ENCODE results near the gene HABP4.
A peak's percentile ranks its signal among the peaks of the same experiment; 100 is the strongest.

HABP4 gene

DNA sequence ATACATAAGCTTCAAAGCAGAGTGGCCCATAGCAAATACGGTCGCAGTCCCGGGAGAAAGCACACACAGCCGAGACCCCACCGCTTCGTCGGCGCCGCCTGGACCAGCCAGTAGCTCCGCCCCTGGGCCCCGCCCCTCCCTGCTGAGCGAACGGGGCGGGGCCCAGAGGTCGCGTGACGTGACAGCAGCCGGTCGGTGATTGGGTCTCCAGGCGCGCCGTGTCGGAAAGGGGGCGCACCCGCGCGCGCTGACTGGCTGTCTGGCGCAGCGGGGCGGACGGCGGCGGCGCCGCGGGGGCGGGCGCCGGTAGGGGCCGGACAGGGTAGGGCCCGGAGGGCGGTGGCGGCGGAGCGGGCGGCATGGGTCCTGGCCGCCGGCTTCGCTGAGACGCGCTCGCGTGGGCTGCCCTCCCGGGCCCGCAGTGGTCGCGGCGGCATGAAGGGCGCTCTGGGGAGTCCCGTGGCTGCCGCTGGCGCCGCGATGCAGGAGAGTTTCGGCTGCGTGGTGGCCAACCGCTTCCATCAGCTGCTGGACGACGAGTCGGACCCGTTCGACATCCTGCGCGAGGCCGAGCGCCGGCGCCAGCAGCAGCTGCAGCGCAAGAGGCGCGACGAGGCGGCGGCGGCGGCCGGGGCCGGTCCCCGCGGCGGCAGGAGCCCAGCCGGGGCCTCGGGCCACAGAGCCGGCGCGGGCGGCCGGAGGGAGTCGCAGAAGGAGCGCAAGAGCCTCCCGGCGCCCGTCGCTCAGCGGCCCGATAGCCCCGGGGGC, at the start of gene HABP4:
Gene HABP4, plus strand, starts transcription at position 325 of the 768 bp plus-strand sequence. Its CDS starts 111 bp downstream, at position 436.
- DNase-seq (ENCODE audit: low read depth in 2 of 3, low spot score in 2 of 3), result peak; percentile 88 to 93 (median 91)

- DNase-seq (ENCODE audit: low read depth in 2 of 3, low spot score in 2 of 3), result no peak
These were observed 41.3 kb upstream of the HABP4 start for GRCh38 chr9:96408409-96409280.

- DNase-seq (ENCODE audit: low read depth in 2 of 3, low spot score in 2 of 3), result no peak
These were observed 38.7 kb upstream of the HABP4 start for GRCh38 chr9:96411129-96411838.

DNA sequence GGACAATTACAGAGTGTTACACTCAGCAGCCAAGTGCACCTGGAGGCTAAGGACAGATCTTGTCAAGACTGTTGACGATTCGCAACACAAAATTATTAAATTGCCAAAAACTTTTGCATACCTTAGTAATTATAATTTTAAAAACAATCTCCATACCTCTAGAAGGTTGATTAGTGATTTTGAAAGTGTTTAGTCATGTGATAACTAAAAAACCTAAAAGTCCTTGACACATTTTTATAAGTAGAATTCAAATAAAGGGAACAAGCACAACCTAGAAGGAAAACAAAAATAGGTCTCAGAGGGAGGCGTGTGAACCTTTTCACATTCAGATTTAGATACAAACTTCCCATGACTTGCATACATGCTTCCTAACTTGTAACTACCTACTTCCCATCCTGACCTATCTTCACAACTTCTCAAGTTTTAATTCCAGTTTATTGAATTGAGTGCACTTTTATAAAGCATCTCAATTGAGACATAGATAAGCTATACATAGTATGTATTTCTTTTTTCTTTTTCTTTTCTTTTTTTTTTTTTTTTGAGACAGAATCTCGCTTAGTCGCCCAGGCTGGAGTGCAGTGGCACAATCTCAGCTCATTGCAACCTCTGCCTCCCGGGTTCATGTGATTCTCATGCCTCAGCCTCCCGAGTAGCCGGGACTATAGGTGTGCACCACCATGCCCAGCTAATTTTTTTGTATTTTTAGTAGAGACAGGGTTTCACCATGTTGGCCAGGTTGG, 37.6 kb upstream of the HABP4 start:
- DNase-seq (ENCODE audit: low read depth in 2 of 3, low spot score in 2 of 3), result no peak

DNA sequence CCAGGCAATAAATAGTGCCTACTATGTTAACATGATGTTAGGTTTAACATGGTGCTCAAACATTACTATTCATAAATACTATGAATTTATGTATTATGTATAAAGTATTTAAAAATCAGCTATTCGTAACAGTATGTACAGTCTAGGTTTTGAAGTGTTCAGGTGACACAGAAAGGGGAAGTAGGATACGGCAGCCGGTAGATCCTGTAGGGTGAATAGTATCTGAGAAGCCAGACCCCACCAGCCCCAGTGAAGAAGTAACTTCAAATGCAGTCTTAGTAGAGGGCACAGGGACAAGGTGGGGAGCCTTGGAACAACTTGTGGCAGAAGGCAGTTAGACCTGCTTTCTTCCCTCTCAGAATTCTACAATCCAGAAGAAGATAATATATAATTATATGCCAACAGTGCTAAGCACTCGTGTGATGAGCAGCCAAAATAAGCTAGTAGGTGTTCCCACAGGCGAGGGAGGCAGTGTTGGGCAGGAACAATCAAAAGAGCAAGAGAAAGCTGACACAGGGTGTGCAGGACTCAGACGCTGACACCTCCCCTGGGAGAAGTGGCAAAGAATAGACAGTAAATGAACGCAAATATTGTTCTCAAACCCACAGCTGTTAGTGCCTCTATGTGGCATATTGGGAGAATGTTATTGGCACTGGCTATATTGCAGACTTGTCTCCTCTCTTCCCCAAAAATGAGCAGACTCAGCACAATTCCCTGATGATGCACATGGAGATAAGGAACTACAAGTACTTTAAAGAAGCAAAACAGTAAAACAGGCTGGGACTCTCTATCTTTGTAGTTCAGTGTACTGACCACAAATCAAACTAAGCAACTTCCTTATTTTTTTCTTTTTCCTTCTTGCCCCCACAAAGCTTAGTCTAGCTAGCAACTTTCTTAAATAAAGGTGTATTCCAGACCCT, 36.4 kb upstream of the HABP4 start:
- no peak for DNase-seq (ENCODE audit: low read depth in 2 of 3, low spot score in 2 of 3)

GRCh38 chr9:96417051-96417586, 32.9 kb upstream of the HABP4 start:
- DNase-seq (ENCODE audit: low read depth in 2 of 3, low spot score in 2 of 3), result peak; percentile 81 to 91 (median 81)

- peak in 2 of 3 experiments; percentile 20 to 34 for DNase-seq (ENCODE audit: low read depth in 2 of 3, low spot score in 2 of 3)
These were observed 32.3 kb upstream of the HABP4 start for GRCh38 chr9:96417661-96418082.

DNA sequence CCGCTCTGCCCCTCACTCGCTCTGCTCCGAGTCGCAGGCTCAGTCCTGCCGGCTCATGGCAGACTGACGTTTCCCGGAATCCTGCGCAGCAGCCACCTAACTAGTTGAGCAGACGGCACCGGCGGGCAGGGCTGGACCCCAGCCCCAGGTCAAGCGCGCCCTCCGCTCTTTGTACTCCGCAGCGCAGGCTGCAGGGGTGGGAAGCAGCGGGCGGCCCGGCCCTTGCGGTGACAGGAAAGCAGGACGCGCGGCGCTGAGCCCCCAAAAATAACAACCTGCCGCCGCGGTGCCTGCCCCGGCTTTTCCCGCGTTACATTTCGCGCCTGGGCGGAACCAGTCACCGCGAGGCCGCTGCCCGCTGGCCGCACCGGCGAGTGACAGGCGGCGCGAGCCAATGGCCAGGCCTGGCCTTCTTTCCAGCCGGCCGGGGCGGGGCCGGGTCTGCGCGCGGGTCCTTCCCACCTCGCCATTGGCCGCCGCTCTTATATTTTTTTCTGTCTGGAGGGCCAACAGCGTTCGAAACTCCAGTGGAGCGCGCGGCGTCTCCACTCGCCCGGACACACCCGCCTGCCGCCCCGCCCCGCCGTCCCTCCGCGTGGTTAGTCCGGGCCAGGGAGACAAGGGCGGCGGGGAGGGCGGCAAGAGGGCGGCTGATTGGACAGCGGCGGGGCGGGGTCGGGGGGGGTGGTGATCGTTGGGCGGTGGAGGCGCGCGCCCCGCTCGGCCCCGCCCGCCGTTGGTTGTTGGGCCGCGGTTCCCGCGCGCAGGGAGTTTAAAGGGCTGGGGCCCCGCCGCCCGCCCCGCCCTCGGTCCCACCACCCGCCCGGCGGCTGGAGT, 31.7 kb upstream of the HABP4 start, which contains the start of gene ZNF367:
Gene ZNF367, minus strand, starts transcription at position 288 of the 837 bp plus-strand sequence. CDS start 338 bp downstream, outside the sequence.
- peak; percentile 79 to 93 (median 82) for DNase-seq (ENCODE audit: low read depth in 2 of 3, low spot score in 2 of 3)

DNA sequence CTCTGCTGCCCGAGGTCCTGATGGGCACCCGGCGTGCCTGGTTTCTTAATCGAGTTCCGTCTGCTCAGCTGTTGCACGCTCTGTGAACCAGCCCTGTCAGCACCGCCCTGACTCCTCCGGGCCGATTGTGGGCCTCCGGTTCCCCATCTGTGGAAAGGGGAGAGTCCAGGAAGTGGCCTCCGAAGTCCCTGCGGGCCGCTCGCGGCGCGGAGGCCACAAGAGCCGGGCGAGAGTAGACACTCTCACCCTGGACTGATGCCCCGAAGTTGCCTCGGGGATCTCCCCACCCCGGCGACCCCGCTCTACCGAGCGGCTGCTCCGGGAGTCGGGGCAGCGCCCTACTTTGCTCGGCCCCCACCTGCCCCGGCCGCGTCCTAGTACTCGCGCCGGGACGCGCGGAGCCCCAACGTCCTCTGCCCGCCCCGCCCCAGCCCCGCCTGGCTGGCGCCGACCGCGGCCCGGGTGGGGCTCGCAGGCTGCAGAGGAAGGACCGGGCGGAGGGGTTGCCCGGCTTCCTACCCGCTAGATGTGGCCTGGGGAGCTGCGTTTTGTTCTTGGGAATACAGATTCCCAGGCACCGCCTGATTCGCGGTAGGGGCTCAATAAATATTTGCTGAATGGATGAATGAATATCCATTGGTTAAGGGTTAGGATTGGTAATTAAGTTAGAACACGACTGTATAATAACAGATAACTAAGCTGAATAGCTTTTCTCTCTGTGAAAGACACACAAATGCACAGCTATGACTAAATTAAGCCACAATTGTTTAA, 30.9 kb upstream of the HABP4 start:
- peak in 2 of 3 experiments; percentile 39 to 54 for DNase-seq (ENCODE audit: low read depth in 2 of 3, low spot score in 2 of 3)

DNA sequence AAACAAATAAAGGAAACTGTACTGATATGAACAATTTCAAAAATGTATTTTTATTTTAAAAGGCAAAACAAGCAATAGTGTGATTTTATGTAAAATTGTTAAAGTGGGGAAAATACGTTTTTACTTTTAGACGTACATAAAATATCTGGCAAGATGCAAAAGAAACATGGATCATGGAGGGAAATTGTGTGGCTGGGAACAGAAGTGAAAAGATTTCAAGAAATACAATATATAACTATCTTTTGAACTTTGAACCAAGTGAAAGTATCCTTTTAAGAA, 30.3 kb upstream of the HABP4 start:
- no peak for DNase-seq (ENCODE audit: low read depth in 2 of 3, low spot score in 2 of 3)

DNA sequence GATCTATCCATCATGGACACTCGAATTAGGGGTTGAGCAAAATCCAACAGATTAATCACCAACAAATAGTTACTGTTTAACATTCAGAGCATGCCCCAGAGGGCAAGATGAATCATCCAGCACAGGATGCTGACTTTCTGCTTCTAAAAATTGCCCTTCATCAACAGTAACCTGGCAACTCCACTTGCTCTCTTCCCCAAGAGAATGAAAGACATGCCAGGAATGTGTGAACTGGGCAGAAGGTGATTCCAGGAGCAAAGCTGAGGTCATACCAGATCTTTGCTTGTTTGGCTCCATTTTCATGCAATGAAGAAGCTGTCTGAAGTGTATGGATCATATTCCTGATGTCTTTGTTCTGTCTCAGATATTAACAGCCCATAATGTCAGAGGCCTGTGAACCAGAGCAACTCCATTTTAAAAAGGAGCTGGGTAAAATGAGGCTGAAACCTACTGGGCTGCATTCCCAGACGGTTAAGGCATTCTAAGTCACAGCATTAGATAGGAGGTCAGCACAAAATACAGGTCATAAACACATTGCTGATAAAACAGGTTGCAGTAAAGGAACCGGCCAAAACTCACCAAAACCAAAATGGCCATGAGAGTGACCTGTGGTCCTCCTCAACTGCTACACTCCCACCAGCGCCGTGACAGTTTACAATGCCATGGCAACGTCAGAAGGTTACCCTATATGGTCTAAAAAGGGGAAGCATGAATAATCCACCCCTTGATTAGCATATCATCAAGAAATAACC, 29.3 kb upstream of the HABP4 start:
- no peak for DNase-seq (ENCODE audit: low read depth in 2 of 3, low spot score in 2 of 3)

- no peak for DNase-seq (ENCODE audit: low read depth in 2 of 3, low spot score in 2 of 3)
These were observed 26.5 kb upstream of the HABP4 start for GRCh38 chr9:96423322-96423984.

DNA sequence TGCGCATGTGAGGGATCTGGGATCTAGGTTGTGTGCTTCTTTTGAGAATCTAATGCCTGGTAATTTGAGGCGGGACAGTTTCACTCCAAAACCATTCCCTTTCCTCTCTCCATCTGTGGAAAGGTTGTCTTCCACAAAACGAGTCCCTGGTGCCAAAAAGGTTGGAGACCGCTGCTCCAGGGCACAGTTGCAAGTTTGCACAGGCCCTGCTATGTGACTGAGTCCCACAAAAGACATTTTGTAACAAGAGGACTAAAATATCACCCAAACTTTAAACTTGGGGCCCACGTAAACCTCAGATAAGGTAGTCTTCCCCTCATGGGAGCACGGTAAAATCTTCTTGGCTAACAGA, 26.0 kb upstream of the HABP4 start:
- no peak for DNase-seq (ENCODE audit: low read depth in 2 of 3, low spot score in 2 of 3)

- no peak for DNase-seq (ENCODE audit: low read depth in 2 of 3, low spot score in 2 of 3)
These were observed 24.3 kb upstream of the HABP4 start for GRCh38 chr9:96425500-96426169.

DNA sequence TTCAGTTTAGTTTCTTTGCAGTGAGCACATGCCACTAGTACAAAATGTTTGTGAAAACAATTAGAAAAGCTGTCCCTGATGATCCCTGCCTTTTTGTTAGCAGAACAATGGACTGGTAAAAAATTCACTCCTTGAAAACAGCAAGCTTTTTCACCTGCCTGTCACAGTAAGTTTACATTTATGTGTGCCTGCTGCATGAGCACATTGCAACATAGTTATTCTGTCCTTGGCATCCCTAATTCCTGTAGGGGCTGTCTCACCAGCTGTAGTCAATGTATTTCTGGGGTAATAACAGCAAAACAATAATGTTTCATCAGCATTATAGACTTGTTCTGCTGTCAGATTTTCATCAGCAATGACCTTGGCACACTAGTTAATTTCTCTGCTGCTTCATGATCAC, 20.2 kb upstream of the HABP4 start:
- no peak for DNase-seq (ENCODE audit: low read depth in 2 of 3, low spot score in 2 of 3)

DNA sequence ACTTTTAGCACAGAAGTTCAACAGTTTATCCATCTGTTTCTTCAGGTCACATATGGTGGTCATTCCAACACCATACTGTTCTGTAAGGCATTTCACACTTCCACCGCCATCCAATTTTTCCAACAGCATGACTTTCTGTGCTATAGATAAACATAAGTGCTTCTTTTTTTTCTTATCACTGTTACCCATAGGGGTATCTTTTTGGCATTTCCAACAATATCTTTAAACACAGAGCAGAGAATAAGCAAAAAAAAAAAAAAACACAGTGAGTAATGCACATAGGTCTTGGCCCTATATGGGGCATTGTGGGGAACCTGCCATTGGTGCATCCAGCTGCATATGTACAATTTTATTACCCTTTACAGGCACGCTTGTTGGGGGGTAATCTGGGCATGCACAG, 19.6 kb upstream of the HABP4 start:
- DNase-seq (ENCODE audit: low read depth in 2 of 3, low spot score in 2 of 3), result no peak

Data from activated CD8-positive, alpha-beta memory T cell treated with anti-CD3 and anti-CD28 coated beads for 48 hours (primary cell).